ENCODE measurements around the gene TGFBR3L.

The TGFBR3L gene

DNA sequence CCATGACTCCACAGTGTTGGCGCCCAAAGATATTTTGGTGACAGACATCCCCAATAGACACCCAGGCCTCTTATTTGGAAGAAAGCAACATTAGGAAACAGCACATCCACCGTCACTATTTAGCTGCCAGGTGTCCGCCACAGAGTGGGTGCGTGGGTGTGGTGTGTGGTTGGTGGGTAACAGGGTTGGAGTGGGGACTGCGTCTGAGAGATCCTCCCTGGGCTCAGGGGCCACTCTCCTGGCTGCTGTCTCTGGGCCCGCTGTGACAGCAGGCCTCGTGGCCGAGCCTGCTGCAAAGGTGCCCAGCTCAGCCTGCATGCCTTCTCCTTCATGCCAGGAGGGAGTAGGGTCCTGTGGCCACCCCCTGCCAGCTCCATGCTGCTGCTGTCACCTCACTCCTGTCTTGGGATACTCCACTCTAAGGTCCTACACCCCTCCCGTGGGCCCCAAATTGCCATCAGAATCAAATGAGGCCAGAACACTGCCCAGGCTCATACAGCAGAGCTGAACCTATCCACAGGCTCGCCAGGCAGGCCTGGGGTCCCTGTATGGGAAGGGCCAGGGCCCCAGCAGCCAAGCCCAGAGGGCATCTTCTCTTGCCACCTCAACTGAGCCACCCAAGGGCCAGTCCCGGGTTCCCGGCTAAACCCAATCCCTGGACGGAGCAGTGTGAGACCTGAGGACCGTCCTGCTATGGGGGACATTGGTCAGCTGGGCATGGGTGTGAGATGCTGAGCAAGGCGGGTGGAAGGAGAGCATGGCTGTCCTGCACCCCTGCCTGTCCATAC, 53.6 kb downstream of the TGFBR3L start:
- no peak overlapping the region for H3K27ac ChIP-seq
- TF ChIP-seq, protein P1, sequence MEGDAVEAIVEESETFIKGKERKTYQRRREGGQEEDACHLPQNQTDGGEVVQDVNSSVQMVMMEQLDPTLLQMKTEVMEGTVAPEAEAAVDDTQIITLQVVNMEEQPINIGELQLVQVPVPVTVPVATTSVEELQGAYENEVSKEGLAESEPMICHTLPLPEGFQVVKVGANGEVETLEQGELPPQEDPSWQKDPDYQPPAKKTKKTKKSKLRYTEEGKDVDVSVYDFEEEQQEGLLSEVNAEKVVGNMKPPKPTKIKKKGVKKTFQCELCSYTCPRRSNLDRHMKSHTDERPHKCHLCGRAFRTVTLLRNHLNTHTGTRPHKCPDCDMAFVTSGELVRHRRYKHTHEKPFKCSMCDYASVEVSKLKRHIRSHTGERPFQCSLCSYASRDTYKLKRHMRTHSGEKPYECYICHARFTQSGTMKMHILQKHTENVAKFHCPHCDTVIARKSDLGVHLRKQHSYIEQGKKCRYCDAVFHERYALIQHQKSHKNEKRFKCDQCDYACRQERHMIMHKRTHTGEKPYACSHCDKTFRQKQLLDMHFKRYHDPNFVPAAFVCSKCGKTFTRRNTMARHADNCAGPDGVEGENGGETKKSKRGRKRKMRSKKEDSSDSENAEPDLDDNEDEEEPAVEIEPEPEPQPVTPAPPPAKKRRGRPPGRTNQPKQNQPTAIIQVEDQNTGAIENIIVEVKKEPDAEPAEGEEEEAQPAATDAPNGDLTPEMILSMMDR (conservative IDR thresholded peaks at IDR 0.05): no peak
- no peak for TF ChIP-seq ZFX (IDR thresholded peaks at IDR 0.05)

Measured in C4-2B (cell line).